ENCODE data around the gene RAB6A.

RAB6A gene

GRCh38 chr11:73800276-73800806 lies 39.5 kb upstream of the RAB6A start:
- DNase-seq = no peak
- no peak for TF ChIP-seq CTCF (IDR thresholded peaks at IDR 0.05; ENCODE audit: low read depth, low read length)
- Histone ChIP-seq H3K9me3 (ENCODE audit: severe bottlenecking) (no peaks in the 10 kb centered on the region), H3K4me3 (ENCODE audit: low read depth, low read length) (no peak overlapping the region), H3K27ac (no peak overlapping the region), H3K36me3 (no peaks in the 10 kb centered on the region; the same call in 1 of the 2 replicates), H3K27me3 (ENCODE audit: insufficient read depth, low read depth, severe bottlenecking) (no peaks in the 10 kb centered on the region)

- H3K4me3 ChIP-seq (ENCODE audit: low read depth, low read length) = no peak overlapping the region
- TF ChIP-seq CTCF (IDR thresholded peaks at IDR 0.05; ENCODE audit: low read depth, low read length) = no peak
- no peaks in the 10 kb centered on the region for H3K27me3 ChIP-seq (ENCODE audit: insufficient read depth, low read depth, severe bottlenecking)
- no peaks in the 10 kb centered on the region; the same call in 1 of the 2 replicates for H3K36me3 ChIP-seq
- H3K9me3 ChIP-seq (ENCODE audit: severe bottlenecking) = no peaks in the 10 kb centered on the region
- no peak overlapping the region for H3K27ac ChIP-seq
- DNase-seq = no peak
These were observed 36.6 kb upstream of the RAB6A start for GRCh38 chr11:73797457-73797856.

GRCh38 chr11:73795925-73796632 lies 35.2 kb upstream of the RAB6A start:
- H3K27ac ChIP-seq = no peak overlapping the region
- H3K27me3 ChIP-seq (ENCODE audit: insufficient read depth, low read depth, severe bottlenecking) = no peaks in the 10 kb centered on the region
- TF ChIP-seq CTCF (IDR thresholded peaks at IDR 0.05; ENCODE audit: low read depth, low read length) = no peak
- peaks cover 3% of the 10 kb centered on the region for H3K36me3 ChIP-seq
- no peaks in the 10 kb centered on the region for H3K9me3 ChIP-seq (ENCODE audit: severe bottlenecking)
- no peak overlapping the region for H3K4me3 ChIP-seq (ENCODE audit: low read depth, low read length)
- no peak for DNase-seq

GRCh38 chr11:73792584-73792983 lies 31.7 kb upstream of the RAB6A start:
- TF ChIP-seq CTCF (IDR thresholded peaks at IDR 0.05; ENCODE audit: low read depth, low read length) = no peak
- Histone ChIP-seq H3K4me3 (ENCODE audit: low read depth, low read length) (no peak overlapping the region), H3K27me3 (ENCODE audit: insufficient read depth, low read depth, severe bottlenecking) (no peaks in the 10 kb centered on the region), H3K9me3 (ENCODE audit: severe bottlenecking) (no peaks in the 10 kb centered on the region), H3K36me3 (peaks cover 3% of the 10 kb centered on the region), H3K27ac (no peak overlapping the region)
- DNase-seq = no peak

- Histone ChIP-seq H3K4me3 (ENCODE audit: low read depth, low read length) (no peak overlapping the region), H3K9me3 (ENCODE audit: severe bottlenecking) (no peaks in the 10 kb centered on the region), H3K27ac (no peak overlapping the region), H3K36me3 (peaks cover 3% of the 10 kb centered on the region), H3K27me3 (ENCODE audit: insufficient read depth, low read depth, severe bottlenecking) (no peaks in the 10 kb centered on the region)
- no peak for DNase-seq
- TF ChIP-seq CTCF (IDR thresholded peaks at IDR 0.05; ENCODE audit: low read depth, low read length) = no peak
These were observed 28.4 kb upstream of the RAB6A start for GRCh38 chr11:73789279-73789670.

Measured in WERI-Rb-1 (cell line).